ENCODE results near the gene ELMO1. TPM values are rescaled to one million over a fixed set of nuclear protein-coding genes. Genes with fewer than 3 reads are reported as not detected.

ELMO1 gene
- total RNA-seq, 1 experiment from 2014 or later: 7.8 TPM

DNA sequence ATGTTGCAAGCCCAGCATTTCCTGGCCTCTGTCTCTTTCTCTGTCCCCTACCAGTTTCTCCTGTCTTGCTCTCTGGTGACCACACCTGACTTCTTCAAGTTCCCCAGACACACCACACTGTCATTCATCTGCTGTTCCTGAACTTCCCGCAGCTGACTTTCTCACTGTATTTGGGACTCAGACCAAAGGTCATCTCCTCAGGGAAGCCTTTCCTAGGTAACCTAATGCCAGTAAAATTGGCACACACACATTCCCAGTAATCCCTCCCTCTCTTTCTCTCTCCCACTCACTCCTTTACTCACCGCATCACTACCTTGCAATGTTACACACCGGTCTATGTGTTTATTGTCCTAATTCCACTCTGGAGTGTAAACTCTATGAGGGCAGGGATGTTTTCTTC lies 81.7 kb downstream of the ELMO1 start:
- Histone ChIP-seq H4K8ac (replicated peaks; ENCODE audit: insufficient read length, low read depth, low read length) (no peak overlapping the region), H2AFZ (ENCODE audit: low read length) (no peak overlapping the region), H4K91ac (ENCODE audit: insufficient read length, low read depth, low read length) (no peak overlapping the region), H3K9me3 (ENCODE audit: control insufficient read depth, low read depth, low read length) (no peaks in the 10 kb centered on the region), H3K4ac (ENCODE audit: low read depth, low read length) (no peak overlapping the region), H2BK5ac (ENCODE audit: insufficient read length, low read length) (no peak overlapping the region), H3K27ac (ENCODE audit: insufficient read length, low read depth, low read length) (no peak overlapping the region), H2AK5ac (ENCODE audit: insufficient read length, low read length) (no peak overlapping the region), H3K18ac (ENCODE audit: insufficient read length, low read depth, low read length) (no peak overlapping the region), H4K20me1 (ENCODE audit: control insufficient read depth, insufficient read depth, insufficient read length) (no peaks in the 10 kb centered on the region), H3T11ph (ENCODE audit: low read length) (no peak overlapping the region), H3K9ac (ENCODE audit: extremely low read depth, insufficient read length, low read length) (no peak overlapping the region), H3K56ac (ENCODE audit: insufficient read length, low read depth, low read length) (no peak overlapping the region), H3K23ac (ENCODE audit: insufficient read length, low read depth, low read length) (no peak overlapping the region), H3K79me2 (ENCODE audit: insufficient read depth, low read length) (peaks cover 3% of the 10 kb centered on the region; the same call in 1 of the 2 replicates), H3K27me3 (ENCODE audit: insufficient read depth, low read length) (no peaks in the 10 kb centered on the region), H2BK20ac (ENCODE audit: low read depth, low read length, poor library complexity, severe bottlenecking) (no peak overlapping the region), H3K79me1 (ENCODE audit: insufficient read depth, low read depth, low read length, poor library complexity, severe bottlenecking) (no peaks in the 10 kb centered on the region), H3K23me2 (ENCODE audit: insufficient read length, low read depth, low read length, poor library complexity, severe bottlenecking) (no peaks in the 10 kb centered on the region), H2BK12ac (ENCODE audit: insufficient read length, low read depth, low read length) (no peak overlapping the region), H4K5ac (ENCODE audit: insufficient read length, low read depth, low read length) (no peak overlapping the region), H3K14ac (ENCODE audit: insufficient read depth, low read length) (no peak overlapping the region), H2BK120ac (ENCODE audit: low read depth, low read length, poor library complexity, severe bottlenecking) (no peak overlapping the region), H3K4me1 (ENCODE audit: insufficient read depth, low read length) (peaks cover 4% of the 10 kb centered on the region; the same call in 1 of the 2 replicates), H3K4me2 (ENCODE audit: insufficient read depth, insufficient read length, low read length) (no peak overlapping the region), H2BK15ac (ENCODE audit: low read depth, low read length) (no peak overlapping the region)
- TF ChIP-seq, protein P1, sequence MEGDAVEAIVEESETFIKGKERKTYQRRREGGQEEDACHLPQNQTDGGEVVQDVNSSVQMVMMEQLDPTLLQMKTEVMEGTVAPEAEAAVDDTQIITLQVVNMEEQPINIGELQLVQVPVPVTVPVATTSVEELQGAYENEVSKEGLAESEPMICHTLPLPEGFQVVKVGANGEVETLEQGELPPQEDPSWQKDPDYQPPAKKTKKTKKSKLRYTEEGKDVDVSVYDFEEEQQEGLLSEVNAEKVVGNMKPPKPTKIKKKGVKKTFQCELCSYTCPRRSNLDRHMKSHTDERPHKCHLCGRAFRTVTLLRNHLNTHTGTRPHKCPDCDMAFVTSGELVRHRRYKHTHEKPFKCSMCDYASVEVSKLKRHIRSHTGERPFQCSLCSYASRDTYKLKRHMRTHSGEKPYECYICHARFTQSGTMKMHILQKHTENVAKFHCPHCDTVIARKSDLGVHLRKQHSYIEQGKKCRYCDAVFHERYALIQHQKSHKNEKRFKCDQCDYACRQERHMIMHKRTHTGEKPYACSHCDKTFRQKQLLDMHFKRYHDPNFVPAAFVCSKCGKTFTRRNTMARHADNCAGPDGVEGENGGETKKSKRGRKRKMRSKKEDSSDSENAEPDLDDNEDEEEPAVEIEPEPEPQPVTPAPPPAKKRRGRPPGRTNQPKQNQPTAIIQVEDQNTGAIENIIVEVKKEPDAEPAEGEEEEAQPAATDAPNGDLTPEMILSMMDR (conservative IDR thresholded peaks at IDR 0.05): no peak
- DNase-seq: no peak
- peaks cover 31 to 42% of the 10 kb centered on the region in 2 experiments for H3K4me1 Mint-ChIP-seq
- no peaks in the 10 kb centered on the region for H3K27me3 Mint-ChIP-seq (ENCODE audit: low read depth)
- no peaks in the 10 kb centered on the region for H3K9me3 Mint-ChIP-seq
- H3K36me3 Mint-ChIP-seq (ENCODE audit: insufficient read depth in 1 of 3, low read depth in 3 of 3): no peaks in the 10 kb centered on the region; a peak in 1 of 7 replicates
- WGBS (ENCODE audit: extremely low coverage, insufficient read length, low lambda C conversion rate): 100% methylated on average over 1 of the region's 3 CpGs
- H3K27ac Mint-ChIP-seq: no peak overlapping the region; a peak in 1 of 7 replicates
- no peak overlapping the region for H3K4me3 Mint-ChIP-seq
